Fibroblast of mammary gland (primary cell): Measurements from ENCODE around the gene UBAP2.
A peak's percentile ranks its signal among the peaks of the same experiment; 100 is the strongest.

Source experiments
- DNase-seq: peaks from one replicate; pipeline ENCODE4 v3.0.0-alpha.2; 2010; ENCODE audit warnings: low read depth
- H3K4me3 ChIP-seq: 2 replicates; pipeline ENCODE4 v1.5.1; 2011; ENCODE audit warnings: low read depth, mild to moderate bottlenecking, low read length, moderate library complexity; ENCODE audit not compliant: control insufficient read depth
- CTCF ChIP-seq: conservative IDR thresholded peaks from 2 replicates; pipeline ENCODE4 v1.5.1; 2011; ENCODE audit warnings: low read depth, low read length, inconsistent platforms; ENCODE audit not compliant: control insufficient read depth, insufficient read depth

The UBAP2 gene

DNA sequence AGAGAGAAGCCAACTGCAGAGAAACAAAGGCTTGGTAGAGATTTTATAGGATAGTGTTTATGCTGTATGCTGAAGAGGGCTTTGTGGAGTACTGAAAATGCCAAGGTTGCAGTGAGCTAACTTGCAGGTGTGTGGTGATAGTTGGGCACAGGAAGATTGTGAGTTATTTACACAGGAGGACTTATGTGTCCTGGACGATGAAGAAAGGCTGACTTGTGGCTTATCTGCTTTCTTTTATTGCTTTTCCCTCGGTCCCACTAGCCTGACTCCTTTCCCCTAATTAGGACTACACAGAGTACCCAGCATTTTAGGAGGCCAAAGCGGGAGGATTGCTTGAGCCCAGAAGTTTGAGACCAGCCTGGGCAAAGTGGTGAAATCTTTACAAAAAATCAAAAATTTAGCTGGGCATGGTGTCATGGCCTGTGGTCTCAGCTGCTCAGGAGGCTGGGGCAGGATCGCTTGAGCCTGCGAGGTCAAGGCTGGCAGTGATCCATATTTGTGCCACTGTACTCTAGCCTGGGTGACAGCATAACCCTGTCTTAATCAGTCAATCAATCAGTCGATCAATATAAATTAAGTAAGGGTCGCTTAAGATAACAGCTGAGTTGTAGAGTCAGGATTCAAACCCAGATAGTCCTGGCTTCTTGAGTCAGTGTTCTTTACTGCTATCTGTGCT, 169.9 kb downstream of the UBAP2 start:
- no peak for DNase-seq
- no peak for TF ChIP-seq CTCF
- no peak overlapping the region for H3K4me3 ChIP-seq

- no peak overlapping the region for H3K4me3 ChIP-seq
- no peak for TF ChIP-seq CTCF
- peak; percentile 33 for DNase-seq
These were observed 170.8 kb downstream of the UBAP2 start for GRCh38 chr9:33877727-33878489.
